Measurements from ENCODE around the gene MDM1.

The MDM1 gene

DNA sequence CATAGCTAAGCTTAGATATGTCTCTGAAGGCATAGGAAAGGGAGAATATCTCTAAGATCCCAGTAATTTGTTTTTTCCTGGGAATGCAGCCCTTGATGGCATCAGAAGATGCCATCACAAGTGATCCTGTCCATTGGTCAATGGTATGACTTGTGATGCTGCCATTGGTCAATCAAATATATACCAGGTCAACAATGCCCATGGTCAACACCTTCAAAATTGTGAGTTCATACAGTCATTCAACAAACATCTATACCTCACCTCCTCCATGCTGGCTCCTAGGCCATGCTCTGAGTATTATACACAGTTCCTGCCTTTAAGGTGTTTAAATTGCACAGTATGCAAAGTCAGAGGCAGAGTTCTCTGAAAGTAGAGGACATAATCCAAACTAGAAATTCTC is 59.4 kb downstream of the MDM1 start:
- no peak overlapping the region for H3K4me3 ChIP-seq (replicated peaks in 1 of 2; ENCODE audit: low read depth in 2 of 2, low read length in 2 of 2)
- TF ChIP-seq, protein P1, sequence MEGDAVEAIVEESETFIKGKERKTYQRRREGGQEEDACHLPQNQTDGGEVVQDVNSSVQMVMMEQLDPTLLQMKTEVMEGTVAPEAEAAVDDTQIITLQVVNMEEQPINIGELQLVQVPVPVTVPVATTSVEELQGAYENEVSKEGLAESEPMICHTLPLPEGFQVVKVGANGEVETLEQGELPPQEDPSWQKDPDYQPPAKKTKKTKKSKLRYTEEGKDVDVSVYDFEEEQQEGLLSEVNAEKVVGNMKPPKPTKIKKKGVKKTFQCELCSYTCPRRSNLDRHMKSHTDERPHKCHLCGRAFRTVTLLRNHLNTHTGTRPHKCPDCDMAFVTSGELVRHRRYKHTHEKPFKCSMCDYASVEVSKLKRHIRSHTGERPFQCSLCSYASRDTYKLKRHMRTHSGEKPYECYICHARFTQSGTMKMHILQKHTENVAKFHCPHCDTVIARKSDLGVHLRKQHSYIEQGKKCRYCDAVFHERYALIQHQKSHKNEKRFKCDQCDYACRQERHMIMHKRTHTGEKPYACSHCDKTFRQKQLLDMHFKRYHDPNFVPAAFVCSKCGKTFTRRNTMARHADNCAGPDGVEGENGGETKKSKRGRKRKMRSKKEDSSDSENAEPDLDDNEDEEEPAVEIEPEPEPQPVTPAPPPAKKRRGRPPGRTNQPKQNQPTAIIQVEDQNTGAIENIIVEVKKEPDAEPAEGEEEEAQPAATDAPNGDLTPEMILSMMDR (IDR thresholded peaks at IDR 0.05; ENCODE audit: low read depth, low read length) = no peak
- DNase-seq (ENCODE audit: low read depth in 2 of 2) = no peak

DNA sequence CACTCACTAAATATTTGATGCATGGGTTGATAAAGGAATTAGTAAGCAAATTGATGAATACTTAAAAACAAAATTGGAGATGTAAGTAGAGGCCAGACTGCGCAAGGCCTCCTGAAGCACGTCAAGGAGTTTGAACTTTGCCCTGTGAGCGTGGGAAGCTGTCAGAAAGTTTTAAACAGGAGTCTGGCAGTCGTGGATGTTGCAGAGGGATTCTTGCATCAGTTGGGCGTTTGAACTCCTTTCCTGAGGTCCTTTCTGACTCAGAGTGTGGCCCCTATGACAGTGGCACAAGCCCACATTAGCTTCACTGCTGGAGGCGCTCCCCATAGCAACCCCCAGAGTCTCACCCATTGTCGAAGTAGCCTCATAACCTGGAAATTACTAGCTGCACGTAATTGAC is 60.8 kb downstream of the MDM1 start:
- DNase-seq (ENCODE audit: low read depth in 2 of 2) = peak; percentile 75 to 85

DNA sequence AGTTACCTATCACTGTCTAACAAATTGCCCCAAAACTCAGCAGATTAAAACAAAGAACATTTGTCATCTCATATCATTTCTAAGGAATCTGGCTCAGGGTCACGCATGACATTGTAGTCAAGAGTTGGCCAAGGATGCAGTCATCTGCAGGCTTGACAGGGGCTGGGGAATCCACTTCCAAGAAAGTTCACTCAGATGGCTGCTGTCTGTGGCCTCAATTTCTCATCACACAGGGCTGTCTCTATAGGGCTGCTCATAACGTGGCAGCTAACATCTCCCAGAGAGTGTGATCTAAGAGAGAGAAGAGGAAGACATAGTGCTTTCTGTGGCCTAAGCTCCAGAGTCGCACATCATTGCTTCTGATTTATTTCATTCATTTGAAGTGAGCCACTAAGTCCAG is 61.8 kb downstream of the MDM1 start:
- H3K4me3 ChIP-seq (replicated peaks in 1 of 2; ENCODE audit: low read depth in 2 of 2, low read length in 2 of 2) = no peak overlapping the region
- TF ChIP-seq, protein P1 (IDR thresholded peaks at IDR 0.05; ENCODE audit: low read depth, low read length) = no peak
- no peak for DNase-seq (ENCODE audit: low read depth in 2 of 2)

More for the DNA sequence above, 60.8 kb downstream of the MDM1 start:
- no peak overlapping the region for H3K4me3 ChIP-seq (replicated peaks in 1 of 2; ENCODE audit: low read depth in 2 of 2, low read length in 2 of 2)
- TF ChIP-seq, protein P1 (IDR thresholded peaks at IDR 0.05; ENCODE audit: low read depth, low read length) = no peak

DNA sequence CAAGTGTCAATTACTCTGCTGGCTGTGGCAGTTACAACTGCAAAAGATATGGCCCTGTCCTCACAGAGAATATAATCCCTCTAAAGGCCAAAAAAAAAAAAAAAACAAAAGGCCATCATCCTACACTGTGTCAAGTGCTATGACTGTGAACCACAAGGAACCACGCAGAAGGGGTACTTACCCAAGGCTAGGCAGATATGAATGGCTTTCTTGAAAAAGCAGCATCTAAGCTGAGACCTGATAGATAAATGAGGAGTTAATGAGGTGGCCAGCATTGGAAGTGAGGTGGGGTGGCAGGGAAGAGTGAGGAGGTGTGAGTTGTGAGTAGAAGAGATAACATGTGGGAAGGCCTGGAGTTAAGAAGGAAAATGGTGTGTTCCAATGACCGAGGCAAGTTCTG is 62.4 kb downstream of the MDM1 start:
- H3K4me3 ChIP-seq (replicated peaks in 1 of 2; ENCODE audit: low read depth in 2 of 2, low read length in 2 of 2) = no peak overlapping the region
- TF ChIP-seq, protein P1 (IDR thresholded peaks at IDR 0.05; ENCODE audit: low read depth, low read length) = no peak
- DNase-seq (ENCODE audit: low read depth in 2 of 2) = no peak

DNA sequence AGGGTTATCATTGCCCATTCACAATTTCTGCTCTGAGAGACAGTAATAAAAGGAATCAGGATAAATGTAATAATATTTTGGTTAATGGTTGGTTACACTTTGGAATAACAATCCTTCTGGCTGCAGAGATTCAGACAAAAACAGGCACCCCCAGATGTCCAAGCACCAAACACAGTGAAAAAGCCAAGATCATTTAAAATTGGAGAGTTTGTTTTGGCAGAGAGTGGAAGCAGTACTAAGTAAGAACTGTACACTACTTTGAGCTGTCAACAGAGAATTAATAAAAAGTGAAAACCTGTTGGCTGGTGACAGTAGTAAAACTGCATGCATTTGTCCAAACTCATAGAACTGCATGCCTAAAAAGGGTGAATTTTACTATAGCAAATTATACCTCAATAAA is 63.2 kb downstream of the MDM1 start:
- H3K4me3 ChIP-seq (replicated peaks in 1 of 2; ENCODE audit: low read depth in 2 of 2, low read length in 2 of 2) = no peak overlapping the region
- no peak for DNase-seq (ENCODE audit: low read depth in 2 of 2)
- TF ChIP-seq, protein P1 (IDR thresholded peaks at IDR 0.05; ENCODE audit: low read depth, low read length) = no peak

DNA sequence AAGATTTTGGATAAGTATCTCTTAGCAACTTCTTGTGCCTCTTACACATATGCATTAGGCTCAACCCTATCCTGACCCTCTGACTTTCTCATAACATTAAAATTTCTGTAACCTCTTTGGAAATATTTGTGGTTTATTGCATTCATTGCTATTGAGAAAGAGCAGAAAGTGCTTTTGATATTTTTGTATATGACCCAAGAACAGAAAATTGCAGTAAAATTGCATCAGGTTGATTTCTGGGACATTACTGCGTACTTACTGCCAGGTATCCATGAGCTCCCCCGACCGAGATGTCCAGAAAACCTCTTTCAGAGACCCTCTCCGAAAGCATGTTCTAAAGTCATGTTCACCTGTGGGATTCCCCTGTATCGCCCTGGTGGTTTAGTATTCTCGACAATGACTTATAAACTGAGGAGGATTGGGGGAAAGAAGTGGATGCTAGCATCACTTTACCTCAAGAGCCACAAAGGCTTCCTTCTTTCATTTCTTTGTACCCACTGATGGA is 64.2 kb downstream of the MDM1 start:
- TF ChIP-seq, protein P1 (IDR thresholded peaks at IDR 0.05; ENCODE audit: low read depth, low read length) = no peak
- no peak overlapping the region for H3K4me3 ChIP-seq (replicated peaks in 1 of 2; ENCODE audit: low read depth in 2 of 2, low read length in 2 of 2)
- peak; percentile 88 to 94 for DNase-seq (ENCODE audit: low read depth in 2 of 2)

DNA sequence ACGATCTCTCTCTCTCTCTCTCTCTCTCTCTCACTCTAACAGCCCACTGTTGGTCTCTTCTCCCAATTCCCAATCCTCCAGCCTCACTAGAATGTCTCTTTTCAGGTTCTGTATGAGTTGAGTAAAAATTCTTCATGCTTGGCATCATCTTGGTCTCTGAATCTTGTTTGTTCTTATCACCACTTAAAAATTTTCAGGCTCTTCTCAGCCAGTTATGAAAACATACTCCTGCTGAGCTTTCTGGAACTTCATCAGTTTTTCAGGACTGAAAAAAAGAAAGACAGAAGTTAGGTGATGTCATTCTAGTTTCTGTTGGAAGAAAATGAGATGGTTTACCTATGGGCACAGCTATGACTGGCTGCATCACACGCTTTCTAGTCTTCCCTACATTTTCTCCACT is 67.3 kb downstream of the MDM1 start:
- H3K4me3 ChIP-seq (replicated peaks in 1 of 2; ENCODE audit: low read depth in 2 of 2, low read length in 2 of 2) = no peak overlapping the region
- DNase-seq (ENCODE audit: low read depth in 2 of 2) = peak; percentile 70 to 86
- TF ChIP-seq, protein P1 (IDR thresholded peaks at IDR 0.05; ENCODE audit: low read depth, low read length) = no peak

Measured in cardiac fibroblast (primary cell).